Midbrain (tissue), 1 donor: ENCODE measurements around the gene MIEN1.
"Not testable (repeated sequence)": the region's sequence is repeated elsewhere in the genome, so short reads cannot be mapped to it uniquely, and the experiment has no call there.

Experiments
- DNase-seq: peaks from one replicate; lab custom pipeline; 2025; lab: John Stamatoyannopoulos, UW

Gene MIEN1, protein sequence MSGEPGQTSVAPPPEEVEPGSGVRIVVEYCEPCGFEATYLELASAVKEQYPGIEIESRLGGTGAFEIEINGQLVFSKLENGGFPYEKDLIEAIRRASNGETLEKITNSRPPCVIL

GRCh38 chr17:39730095-39730921 lies at the start of gene MIEN1:
MIEN1 (minus strand) TSS chr17:39730532; CDS start chr17:39730495, 37 bp downstream.
- peak; percentile 92 for DNase-seq

- no peak for DNase-seq
Observed at GRCh38 chr17:39777534-39778365, 47.4 kb upstream of the MIEN1 start.

DNA sequence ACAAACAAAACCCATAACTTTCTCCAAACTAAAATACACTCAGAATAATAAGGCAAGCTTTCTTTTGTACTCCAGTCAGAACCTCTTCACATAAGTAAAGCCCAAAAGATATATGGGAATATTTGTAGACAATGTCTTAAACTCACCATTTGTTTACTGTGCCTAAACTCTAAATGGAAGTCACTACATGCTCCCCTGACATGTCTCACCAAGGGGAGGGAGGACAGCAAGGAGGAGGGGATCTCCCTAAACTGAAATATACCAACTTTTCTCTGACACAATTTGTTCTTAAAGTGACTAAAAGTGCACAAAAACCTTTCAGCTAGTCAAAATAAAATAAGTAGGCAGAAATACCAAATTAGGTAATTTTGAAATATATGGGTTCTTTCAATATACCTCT lies 45.9 kb upstream of the MIEN1 start:
- DNase-seq, result no peak

DNA sequence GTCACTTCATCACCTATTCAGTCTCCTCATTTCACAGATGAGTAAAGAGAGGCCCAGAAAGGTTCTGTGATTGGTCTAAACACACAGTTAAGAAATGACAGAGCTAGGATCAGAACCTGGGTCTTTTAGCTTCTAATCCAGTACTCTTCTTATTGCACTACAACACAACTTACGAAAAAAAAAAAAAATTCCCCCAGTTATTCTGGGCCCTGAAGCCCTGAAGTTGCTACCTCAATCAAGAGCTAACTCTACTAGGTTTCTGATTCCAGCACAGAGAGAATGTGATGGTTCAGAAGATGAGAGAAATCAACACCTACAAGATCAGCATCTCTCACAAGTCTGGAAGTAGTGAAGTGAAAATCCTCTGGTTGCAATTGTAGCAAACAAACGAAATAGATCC lies 44.7 kb upstream of the MIEN1 start:
- no peak for DNase-seq

DNA sequence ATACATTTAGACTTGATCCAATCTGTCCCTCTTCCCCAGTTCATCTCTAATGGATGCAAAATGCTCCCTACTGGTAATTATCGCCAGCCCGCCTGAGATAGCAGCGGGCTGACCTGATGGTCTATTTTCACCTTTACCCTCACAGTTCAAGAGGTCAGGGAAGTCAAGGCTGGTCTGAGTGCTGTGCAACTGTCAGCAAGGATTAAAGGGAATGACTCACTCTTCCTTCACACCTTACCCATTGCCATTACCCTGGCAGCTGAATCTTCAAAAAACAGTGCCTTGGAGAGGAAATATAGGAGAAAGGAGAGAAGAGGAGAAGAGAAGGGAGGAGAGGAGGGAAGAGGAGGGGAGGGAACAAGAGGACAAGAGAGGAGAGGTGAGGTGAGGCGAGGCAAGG lies 43.7 kb upstream of the MIEN1 start:
- DNase-seq, result no peak

GRCh38 chr17:39772987-39773934 lies 42.9 kb upstream of the MIEN1 start:
- DNase-seq, result no peak

DNA sequence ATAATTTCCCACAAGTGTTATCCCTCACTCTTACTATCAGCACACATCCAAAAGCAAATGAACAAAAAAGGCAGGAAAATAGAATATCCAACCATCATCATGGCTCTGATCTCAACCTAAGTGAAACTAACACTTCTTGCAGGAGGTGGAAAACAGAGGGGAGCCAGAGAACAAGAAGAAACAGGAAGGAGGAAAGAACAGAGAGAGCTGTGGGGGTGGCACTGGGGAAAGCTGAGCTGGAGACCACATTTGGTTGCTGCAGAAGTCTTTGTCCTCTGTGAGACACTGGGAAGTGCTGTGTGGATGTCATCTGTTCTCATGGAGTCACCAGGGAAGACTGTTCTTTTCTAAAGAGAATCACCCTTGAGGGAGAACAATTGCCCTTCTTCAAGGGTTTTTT lies 42.1 kb upstream of the MIEN1 start:
- no peak for DNase-seq

- no peak for DNase-seq
Observed at GRCh38 chr17:39769974-39770587, 39.7 kb upstream of the MIEN1 start.

- DNase-seq, result no peak
Observed at GRCh38 chr17:39767147-39767546, 36.8 kb upstream of the MIEN1 start.

GRCh38 chr17:39765766-39766165 lies 35.4 kb upstream of the MIEN1 start:
- DNase-seq, result no peak

GRCh38 chr17:39765175-39765574 lies 34.8 kb upstream of the MIEN1 start:
- DNase-seq, result no peak

- DNase-seq, result not testable (repeated sequence)
Observed at GRCh38 chr17:39764171-39764570, 33.8 kb upstream of the MIEN1 start.

DNA sequence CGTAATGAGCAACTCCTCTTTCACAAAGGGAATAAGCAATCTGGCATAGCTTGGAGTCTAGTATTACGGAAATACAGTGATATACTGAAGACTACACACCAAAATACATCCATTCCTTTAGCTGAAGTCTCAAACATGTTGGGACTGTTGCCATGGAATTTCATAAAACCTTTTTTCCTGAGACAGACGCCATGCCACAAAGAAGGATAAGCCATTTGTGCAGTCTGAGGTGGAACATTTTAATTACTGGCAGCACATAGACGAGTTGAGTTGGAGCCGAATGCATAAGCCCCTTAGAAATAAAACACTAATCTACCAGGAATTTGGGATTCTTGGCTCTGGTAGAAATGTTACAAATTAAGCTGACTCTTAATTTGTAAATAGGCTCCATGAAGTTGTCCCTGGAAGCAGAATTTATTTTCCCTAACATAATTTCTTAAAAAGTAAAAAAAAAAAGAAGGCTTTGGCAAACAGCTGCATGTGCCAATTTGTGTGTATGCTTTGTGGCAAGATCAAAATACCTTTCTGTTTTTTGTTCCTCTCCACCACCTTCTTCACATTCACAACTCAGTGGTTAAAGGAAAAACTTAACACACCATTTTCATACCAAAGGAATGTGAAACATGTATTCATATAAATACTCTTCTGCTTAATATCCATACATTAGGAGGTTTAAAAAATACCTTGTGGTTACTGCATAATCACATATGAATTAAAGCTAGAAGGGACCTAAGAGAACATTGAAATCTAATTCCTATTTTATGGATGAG lies 32.9 kb upstream of the MIEN1 start:
- no peak for DNase-seq

GRCh38 chr17:39761861-39762496 lies 31.6 kb upstream of the MIEN1 start:
- DNase-seq, result no peak

DNA sequence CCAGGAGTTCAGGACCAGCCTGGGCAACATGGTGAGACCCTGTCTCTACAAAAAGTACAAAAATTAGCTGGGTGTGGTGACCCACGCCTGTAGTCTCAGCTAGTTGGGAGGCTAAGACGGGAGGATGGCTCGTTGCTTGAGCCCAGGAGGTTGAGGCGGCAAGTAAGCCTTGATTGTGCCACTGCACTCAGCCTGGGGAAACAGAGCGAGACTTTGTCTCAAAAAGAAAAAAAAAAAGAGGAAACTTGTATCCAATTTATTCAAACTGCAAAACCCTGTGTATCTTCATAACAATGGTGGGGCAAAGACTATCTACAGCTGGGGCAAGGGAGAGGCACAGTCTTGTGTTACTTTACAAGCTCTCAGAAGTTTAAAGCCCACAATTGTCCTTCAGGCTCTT lies 28.9 kb upstream of the MIEN1 start:
- DNase-seq, result no peak

DNA sequence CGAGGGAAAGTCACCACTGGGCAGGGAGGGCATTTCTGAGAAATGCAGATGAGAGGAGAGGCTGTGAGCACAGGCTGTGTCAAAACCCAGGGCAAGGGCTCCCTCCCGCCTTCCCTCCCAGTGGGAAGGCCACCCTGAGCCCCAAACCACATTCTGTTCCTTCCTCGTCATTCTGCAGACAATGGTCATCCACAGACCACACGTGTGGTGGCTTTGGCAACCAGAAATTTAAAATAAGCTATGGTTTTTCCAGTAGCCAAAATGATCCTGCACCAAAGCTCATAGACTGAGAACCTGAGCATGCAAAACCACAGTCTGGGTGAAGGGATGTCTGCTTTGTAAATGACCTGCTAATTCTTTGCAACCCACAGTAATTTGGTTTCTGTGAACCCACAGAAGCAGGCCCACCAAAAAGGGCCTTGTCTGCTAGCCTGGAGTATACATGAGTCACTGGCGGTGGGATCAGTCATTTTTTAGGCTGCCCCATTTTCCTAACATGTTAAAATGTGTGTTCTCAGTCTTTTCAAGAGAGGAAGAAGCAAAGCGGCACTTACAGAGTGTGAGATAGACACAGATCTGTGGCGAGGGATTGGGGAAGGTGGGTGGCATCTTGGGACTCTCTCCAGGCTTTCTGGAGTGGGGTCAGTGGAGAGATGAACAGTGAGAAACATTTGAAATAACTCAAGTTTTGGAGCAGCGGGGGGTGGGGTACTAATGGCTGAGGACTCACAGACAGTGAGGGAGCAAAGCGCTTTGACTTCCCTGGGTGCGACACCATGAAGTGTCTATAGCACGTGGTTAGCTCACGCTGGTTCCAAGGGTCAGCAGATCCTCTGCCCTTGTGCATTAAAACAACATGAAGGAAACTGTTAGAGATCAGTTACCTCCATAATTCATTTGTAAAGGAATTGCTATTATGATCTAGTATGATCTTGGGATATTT lies 27.9 kb upstream of the MIEN1 start:
- DNase-seq, result no peak

DNA sequence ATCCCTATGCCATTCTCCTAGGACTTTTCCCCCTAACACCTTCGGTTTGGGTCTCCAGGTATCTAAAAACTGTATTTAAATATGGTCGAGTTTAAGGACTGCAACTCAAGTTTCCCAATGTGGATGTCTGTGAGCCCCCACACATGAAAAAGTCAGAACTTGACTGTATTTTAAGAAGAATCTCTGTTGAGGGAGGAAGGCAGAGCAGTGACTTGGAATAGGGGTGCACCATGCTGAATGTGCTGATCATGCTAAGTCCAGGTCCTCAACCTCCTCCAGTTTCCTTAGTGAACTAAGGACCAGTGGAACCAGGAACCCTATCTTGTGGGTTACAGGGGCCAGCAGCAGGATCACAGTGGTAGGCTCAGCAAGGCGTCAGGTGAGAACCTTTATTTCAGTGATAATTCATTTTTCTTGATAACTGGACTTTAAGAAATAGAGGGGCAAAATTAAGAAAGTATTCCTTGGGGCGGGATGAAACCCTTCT lies 26.9 kb upstream of the MIEN1 start:
- no peak for DNase-seq

DNA sequence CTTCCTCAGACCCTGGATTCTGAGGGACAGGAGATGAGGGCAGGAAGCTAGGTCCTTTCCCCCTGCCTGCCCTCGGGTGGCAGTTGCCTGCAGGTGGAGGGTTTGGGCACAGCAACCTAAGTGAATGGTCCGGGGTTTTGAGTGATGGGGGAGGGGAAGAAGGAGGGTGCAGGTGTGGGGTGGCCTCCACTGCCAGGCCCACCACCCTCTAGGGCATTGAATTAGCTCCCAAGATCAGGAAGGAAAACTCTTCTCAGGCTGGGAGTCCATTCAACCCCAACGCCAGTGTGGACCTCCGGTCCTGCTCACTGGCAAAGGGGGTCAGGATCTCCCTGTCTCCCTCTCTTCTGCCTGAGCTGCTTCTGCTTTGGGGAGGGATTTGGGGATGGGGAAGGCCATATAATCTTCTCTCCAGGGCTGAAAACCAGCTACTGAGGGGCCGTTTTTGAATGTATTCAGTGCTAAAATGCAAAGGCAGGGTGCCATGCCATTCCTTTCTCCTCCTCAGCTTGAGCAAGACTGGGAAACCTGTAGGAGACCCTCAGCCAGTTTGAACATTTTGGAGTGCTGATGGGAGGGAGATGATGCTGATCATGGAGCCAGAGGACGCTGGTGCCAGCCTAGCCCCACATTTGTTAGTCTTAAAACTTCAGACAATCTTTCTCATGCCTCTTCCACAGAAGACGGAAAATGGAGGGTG lies 26.2 kb upstream of the MIEN1 start:
- no peak for DNase-seq
